ENCODE data around the gene PTPRN2.
"Not testable (repeated sequence)": the region's sequence is repeated elsewhere in the genome, so short reads cannot be mapped to it uniquely, and the experiment has no call there.

Gene PTPRN2

GRCh38 chr7:158587162-158588084 is at the start of gene PTPRN2:
Gene PTPRN2, minus strand, starts transcription at chr7:158587823.
- DNase-seq (ENCODE audit: low read depth): peak; percentile 62

- no peak for DNase-seq (ENCODE audit: low read depth)
These were observed 45.7 kb upstream of the PTPRN2 start for GRCh38 chr7:158633055-158633956.

- no peak for DNase-seq (ENCODE audit: low read depth)
These were observed 44.1 kb upstream of the PTPRN2 start for GRCh38 chr7:158631574-158632195.

GRCh38 chr7:158626289-158626688 is 38.7 kb upstream of the PTPRN2 start:
- DNase-seq (ENCODE audit: low read depth): not testable (repeated sequence)

- DNase-seq (ENCODE audit: low read depth): no peak
These were observed 35.6 kb upstream of the PTPRN2 start for GRCh38 chr7:158623241-158623640.

GRCh38 chr7:158620839-158621441 is 33.3 kb upstream of the PTPRN2 start:
- no peak for DNase-seq (ENCODE audit: low read depth)

GRCh38 chr7:158620418-158620817 is 32.8 kb upstream of the PTPRN2 start:
- no peak for DNase-seq (ENCODE audit: low read depth)

GRCh38 chr7:158618745-158619140 is 31.1 kb upstream of the PTPRN2 start:
- no peak for DNase-seq (ENCODE audit: low read depth)

GRCh38 chr7:158617737-158618128 is 30.1 kb upstream of the PTPRN2 start:
- no peak for DNase-seq (ENCODE audit: low read depth)

- DNase-seq (ENCODE audit: low read depth): no peak
These were observed 28.4 kb upstream of the PTPRN2 start for GRCh38 chr7:158616050-158616449.

- DNase-seq (ENCODE audit: low read depth): no peak
These were observed 27.1 kb upstream of the PTPRN2 start for GRCh38 chr7:158614700-158615099.

- no peak for DNase-seq (ENCODE audit: low read depth)
These were observed 25.9 kb upstream of the PTPRN2 start for GRCh38 chr7:158613481-158613880.

- no peak for DNase-seq (ENCODE audit: low read depth)
These were observed 24.9 kb upstream of the PTPRN2 start for GRCh38 chr7:158612546-158612945.

GRCh38 chr7:158611541-158611940 is 23.9 kb upstream of the PTPRN2 start:
- DNase-seq (ENCODE audit: low read depth): no peak

GRCh38 chr7:158609313-158609974 is 21.8 kb upstream of the PTPRN2 start:
- no peak for DNase-seq (ENCODE audit: low read depth)

- DNase-seq (ENCODE audit: low read depth): no peak
These were observed 19.9 kb upstream of the PTPRN2 start for GRCh38 chr7:158607563-158607962.

- DNase-seq (ENCODE audit: low read depth): no peak
These were observed 19.2 kb upstream of the PTPRN2 start for GRCh38 chr7:158606671-158607424.

- DNase-seq (ENCODE audit: low read depth): no peak
These were observed 18.5 kb upstream of the PTPRN2 start for GRCh38 chr7:158606129-158606528.

GRCh38 chr7:158603773-158604755 is 16.4 kb upstream of the PTPRN2 start:
- DNase-seq (ENCODE audit: low read depth): no peak

All from stimulated activated CD8-positive, alpha-beta memory T cell treated with anti-CD3 and anti-CD28 coated beads, Interleukin-15, amount 100 ng/mL, for 24 hours (primary cell).